CD4-positive, alpha-beta T cell treated with Interleukin-4 for 1 hour (primary cell): ENCODE measurements around the gene S100A16.
A peak's percentile ranks its signal among the peaks of the same experiment; 100 is the strongest.
"Not testable (repeated sequence)": the region's sequence is repeated elsewhere in the genome, so short reads cannot be mapped to it uniquely, and the experiment has no call there.

Experiments
- DNase-seq, 2 donors: peaks; one replicate each; pipeline ENCODE4 v3.0.0-alpha.2; 2020 to 2022

The S100A16 gene, protein sequence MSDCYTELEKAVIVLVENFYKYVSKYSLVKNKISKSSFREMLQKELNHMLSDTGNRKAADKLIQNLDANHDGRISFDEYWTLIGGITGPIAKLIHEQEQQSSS

DNA sequence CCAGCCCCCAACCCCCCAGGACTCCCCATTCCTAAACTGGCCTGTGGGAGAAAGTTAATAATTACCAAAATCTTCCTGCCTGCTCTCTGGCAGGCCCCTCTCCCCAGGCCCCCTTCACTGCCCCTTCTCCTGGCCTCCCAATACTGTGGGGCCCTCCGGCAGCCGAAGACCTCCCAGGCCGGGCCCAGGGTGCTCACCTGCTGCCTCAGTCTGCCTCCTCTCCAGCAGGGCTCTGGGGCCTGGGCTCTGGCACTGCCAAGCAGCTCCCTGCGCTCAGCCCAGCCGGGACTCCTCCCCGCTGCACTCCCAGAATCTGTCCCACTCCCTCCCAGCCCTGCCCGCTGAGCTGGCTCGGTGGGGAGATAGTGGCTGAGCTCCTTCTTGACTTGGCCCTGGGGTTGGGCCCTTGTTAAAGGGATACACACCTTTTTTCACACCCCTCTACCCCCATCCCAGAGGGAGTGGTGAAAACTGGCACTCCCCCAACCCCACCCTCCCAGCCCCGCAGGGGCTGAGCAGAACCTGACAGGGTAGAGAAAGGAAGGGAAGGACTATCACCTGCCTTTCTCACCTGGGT lies at the start of gene S100A16:
TSS of gene S100A16 (minus strand) at position 383 of the 577 bp plus-strand sequence. CDS start 4,986 bp downstream, outside the sequence.
- DNase-seq, result no peak

DNA sequence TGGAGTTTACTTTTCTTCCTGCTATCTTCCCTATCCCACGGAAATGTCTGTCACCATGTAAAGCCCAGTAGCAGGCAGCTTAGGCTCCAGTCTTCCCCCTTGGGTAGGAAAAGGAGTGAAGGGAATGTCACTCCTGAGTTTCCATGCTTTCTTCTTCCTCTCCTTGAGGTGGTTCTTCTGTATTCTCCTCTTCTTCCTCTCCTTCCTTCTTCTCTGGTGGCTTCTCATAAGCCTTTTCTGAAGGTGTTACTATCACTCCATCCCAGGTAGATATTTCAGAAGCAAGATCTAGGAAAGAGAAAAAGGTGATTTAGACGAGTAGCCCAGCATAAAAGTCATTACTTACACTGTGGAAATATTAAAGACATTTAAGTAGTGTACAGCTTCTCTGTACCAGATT lies 49.3 kb upstream of the S100A16 start:
- no peak for DNase-seq

DNA sequence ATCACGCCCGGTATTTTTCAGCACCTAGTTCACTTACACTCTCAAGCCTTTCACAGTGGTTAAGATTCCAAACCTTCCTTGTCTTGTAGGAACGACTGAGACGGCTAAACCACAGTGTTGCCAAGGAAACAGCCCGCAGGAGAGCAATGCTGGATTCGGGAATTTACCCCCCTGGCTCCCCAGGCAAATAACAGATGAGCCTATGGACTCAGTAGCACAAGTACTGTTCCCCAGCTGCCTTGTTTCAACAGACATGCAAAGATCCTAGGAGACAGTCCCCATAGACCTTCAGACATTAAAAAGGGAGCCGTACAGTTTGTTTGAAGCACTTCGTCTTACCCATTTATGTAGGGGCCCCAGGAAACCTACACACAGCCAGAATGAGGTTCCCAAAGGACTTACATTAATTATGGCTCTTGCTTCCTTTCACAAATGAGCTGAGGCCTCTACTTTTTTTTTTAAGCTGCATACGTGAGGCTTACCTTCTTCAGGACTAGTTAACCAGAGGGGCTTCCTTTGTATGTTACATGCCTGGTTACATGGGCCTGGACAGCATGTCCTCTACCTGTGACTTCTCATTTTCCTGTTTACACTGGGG lies 48.3 kb upstream of the S100A16 start:
- DNase-seq, result no peak

DNA sequence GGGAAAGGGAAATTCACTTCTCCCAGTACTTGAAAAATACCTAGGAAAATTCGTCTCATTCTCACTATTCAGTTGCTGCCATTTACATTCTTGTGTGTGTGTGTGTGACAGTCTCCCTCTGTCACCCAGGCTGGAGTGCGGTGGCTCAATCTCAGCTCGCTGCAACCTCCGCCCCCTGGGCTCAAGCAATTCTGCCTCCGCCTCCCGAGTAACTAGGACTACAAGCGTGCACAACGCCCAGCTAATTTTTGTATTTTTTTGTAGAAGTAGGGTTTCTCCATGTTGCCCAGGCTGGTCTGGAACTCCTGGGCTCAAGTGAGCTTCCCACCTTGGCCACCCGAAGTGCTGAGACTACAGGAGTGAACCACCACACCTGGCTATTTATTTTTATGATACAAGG lies 46.7 kb upstream of the S100A16 start:
- no peak for DNase-seq

DNA sequence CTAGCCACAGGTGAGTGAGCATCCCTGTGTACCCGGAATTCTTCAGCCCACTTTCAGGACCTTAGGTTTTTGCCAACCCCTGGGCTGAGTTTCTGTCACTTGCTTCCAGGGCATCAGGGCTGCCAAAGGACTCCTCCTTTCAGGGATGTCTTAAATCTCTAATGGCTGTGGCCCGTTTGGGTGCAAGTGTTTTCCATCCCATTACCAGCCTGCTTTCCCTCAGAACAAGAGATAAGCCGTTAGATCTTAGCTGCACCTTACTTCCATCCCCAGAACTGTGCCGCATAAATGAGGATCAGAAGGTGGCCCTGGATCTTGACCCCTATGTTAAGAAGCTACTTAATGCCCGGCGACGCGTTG lies 46.2 kb upstream of the S100A16 start:
- DNase-seq, result no peak

DNA sequence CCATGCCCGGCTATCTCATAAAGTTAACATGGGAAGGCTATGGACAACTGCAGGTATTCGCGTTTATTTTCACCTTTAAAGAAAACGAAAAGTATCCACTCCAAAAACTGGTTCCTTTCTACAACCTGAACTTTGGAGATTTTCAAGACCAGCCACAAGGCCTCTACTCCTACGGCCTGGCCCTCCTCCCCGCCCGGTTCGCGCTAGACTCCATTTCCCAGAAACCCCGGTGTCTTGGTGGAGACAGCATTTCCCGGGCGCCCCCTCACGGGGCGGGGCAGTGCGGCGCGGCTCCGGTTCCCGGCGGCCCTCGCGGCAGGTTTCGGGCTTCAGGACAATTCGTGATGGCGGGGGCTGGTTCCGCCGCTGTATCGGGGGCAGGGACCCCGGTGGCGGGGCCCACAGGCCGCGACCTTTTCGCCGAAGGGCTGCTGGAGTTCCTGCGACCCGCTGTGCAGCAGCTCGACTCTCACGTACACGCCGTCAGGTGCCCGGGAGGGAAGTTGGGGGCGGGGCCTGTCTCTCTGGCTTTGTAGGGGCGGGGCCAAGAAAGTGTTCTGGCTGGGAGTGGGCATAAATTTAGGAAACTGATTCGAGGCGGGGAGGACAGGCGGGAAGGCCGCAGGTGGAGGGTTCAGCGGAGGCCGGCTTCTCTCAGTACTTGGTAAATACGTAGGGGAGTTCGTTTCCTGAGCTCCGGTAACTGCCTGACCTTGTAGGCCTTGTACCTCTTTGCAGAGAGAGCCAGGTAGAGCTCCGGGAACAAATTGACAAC lies 45.6 kb upstream of the S100A16 start, which contains the start of gene SNAPIN:
TSS of gene SNAPIN (plus strand) at position 304 of the 775 bp plus-strand sequence. CDS start at position 345, 41 bp downstream.
- peak; percentile 88 to 91 for DNase-seq

DNA sequence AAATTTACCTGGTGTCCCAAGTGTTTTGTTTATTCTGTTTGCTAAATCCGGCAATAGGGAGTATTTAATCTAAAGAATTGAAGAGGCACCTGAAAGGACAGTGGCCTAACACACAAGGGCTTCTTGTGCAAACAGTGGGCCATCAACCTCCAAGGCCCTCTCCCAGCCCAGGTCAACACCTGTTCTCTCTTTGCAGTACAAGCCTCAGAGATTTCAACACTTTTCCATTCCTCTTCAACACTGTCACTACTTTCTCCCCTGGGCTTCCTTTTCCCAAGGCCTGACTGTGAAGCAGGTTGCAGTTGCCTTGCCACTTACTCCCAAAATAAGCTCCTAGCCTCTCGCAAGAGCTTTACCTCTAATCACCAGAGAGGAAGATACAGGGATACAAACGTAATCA lies 42.4 kb upstream of the S100A16 start:
- DNase-seq, result no peak

DNA sequence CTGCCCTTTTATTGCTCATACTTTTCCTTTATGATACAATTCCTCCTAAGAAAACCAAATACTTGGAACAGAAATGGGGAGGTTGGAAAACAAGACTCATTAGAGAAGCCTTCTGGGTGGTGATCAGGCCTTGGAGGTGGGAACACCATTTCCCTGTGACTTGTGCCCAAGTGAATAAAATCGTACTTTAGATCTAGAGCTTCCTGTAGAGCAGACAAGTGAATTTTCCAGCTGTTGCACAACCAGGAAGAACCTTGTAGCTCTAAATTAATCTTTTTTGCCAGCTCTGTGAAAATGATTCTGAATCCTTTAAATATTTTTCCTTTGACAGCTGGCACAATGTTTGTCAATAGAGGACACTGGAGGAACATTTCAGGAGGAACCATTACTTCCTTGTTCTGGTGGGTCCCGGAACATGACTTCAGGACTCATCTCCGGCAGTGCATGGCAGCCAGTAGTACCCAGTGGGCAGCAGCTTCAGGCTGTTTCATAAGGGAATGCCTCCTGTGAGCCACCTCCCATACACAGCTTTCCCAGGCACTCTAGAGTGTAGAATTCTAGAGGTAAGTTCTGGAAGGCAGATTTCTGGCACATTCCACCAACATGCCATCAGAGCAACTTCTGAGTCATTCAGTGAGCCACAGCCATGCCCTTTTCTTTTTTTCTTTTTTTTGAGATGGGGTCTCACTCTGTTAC lies 40.0 kb upstream of the S100A16 start:
- DNase-seq, result no peak

DNA sequence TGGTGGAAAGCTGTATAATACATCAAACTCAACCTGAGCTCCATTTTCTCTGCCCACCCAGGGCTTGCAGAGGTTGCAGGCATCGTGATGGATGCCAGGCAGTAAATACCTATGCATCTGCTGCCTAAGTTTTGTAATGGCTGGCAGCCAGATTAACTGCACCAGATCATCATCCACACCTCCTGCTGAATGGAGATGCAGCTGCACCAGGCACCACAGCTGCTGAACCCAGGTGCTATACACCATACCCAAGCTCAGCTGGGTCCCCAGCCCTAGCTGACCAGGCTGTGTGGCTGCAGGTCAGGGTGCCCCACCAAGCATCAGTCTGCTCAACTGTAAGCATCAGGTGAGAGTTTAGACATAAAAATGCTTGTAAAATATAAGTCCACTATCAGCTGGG lies 38.8 kb upstream of the S100A16 start:
- no peak for DNase-seq

DNA sequence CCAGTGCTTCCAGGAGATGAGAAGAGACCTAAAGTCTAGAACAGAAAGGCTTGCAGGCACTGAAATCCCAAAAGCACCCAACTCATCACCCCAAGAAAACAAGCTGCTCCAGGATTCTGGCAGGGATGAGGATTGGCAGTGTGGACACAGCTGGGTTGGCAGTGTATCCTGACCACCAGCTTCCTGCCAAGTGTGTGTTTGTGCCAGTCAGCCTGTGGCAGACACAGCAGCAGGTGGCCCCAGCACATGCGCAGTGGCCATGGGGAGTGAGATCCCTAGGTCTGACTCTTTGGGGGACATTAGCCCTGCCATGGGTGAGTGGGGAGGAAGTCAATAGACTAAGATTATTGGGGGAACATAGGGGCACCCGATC lies 36.9 kb upstream of the S100A16 start:
- DNase-seq, result no peak

DNA sequence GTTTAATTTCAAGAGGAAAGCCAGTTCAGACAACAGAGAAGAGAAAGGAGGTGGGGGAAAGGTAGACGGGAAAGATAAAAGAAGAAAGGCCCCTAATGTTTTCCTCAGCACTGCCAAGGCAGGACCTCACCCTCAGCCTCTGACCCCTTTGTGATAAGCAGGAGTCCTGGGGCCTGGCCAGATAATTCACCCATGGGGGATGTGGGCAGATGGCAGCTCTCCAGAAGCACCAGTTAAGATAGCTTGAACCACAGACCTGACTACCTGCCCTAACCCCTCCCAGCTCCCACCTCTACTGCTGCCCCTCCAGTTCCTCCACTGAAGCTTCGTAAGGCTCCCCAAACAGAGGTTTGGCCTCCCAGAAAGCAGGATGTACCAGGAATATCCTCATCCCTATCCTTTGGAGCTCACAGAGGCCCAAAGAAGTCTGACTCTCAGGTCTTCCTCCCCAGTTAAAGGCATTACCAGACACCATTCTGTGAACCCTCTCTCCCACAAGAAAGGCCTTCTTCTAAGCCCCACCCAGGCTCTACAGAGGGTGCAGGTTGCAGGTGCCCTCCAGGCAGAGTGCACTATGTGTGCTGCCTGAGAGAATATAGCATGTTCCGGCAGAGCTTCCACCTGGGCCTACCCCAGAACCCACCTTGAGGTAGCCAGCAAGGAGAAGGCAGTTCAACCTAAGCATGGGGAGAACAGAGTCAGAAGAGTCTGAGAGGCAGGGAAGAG lies 36.4 kb upstream of the S100A16 start:
- DNase-seq, result peak in 1 of 2 donors; percentile 29

DNA sequence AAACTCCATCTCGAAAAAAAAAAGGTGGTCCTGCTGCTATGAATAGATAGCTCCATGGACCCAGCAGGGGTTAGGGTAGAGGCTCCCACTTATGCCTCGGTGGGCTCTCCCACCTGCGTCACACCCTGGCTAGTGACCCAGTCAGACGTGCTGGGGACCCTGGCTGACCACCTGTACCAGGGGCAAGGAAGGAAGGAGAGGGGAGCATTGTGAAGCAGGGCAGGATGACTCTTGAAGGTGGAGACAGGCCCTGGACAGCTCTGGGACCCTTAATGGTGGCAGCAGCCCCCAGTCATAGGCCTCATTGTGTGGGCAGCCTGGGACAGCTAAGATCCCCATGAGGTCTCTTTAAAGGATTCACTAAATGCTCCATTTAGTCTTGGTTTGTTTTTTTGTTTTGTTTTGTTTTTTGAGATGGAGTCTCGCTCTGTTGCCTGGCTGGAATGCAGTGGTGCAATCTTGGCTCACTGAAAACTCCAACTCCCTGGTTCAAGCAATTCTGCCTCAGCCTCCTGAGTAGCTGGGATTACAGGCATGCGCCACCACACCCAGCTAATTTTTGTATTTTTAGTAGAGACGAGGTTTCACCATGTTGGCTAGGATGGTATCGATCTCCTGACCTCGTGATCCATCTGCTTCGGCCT lies 35.2 kb upstream of the S100A16 start:
- DNase-seq, result no peak

DNA sequence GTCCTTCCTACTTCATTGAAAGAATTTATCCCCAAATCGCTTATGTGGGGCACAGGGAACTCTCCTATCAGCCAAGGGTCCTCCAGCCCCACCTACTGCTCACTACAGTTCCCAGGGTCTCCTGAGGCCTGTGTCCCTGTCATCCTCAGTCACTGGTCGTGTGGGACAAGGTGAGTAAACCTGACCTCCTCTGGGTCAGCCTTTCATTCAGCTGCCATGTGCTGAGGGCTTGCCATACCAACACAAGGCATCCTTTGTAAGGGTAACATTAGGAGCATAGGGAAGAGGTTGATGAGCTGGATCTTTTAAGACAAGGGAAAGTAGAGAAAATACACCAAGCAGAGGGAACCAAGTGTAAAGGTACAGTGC lies 34.4 kb upstream of the S100A16 start:
- DNase-seq, result no peak

DNA sequence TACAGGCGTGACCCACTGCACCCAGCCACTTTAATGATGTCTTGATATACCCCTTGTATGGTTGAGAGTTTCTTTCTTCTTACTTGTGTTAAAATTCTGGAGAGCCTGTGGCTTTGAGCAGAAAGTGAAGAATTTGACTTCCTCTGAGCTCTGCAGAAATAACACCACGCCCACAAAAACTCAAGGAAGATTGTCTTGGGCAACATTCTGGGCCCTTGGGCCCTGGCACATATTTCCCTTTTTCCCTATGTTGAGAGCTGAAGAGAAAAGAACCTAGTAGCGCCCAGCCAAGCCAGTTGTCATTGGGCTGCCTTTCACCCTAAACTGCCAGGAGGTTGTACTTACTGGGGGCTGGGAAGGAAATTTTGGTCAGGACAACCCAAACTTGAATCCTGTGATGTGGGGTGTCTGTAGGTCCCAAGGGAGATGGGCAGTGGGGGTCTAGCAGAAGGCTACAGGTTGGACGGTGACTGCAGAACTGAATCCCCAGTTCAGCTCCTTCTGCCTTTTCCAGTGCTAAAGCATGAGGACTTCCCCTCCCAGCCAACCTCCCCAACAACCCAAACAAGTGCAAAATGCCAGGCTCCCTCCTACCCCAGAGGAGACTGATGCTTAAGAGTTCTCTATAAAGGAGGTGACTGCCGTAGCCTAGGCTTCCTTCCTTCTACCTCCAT lies 33.9 kb upstream of the S100A16 start:
- DNase-seq, result peak in 1 of 2 donors; percentile 25

DNA sequence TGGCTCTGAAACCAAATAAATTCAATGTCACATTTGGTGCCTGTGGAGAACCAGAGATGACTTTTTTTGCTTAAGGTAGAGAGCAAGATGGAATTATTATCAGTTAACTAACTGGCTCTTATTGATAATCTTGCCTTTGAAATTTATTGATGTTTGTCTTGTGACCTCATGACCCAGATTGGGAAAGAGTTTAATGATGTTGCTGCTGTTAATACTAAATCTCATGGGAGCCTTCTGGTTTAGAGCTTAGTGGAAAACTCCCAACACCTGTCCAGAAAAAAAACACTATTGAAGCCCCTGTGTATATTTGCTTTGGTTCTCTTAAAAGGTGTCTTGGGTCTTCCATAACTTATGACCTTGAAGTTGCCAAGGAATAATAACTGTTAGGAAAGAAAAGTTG lies 30.9 kb upstream of the S100A16 start:
- no peak for DNase-seq

DNA sequence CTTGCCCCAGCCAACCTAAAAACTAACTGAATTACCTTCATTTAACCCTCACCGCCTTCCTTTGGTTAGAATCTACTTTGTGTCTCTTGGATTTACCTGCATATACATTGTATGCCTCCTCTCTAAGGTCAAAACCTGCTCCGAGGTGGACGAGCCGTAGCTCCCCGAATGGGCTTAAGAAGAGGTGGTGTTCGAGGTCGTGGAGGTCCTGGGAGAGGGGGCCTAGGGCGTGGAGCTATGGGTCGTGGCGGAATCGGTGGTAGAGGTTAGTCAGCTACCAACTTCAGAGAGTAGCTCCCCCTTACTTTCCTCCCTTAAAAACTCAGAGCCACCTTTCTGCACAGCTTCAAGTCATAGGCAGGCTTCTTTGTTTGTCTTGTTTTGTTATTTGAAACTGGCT lies 30.2 kb upstream of the S100A16 start:
- no peak for DNase-seq

DNA sequence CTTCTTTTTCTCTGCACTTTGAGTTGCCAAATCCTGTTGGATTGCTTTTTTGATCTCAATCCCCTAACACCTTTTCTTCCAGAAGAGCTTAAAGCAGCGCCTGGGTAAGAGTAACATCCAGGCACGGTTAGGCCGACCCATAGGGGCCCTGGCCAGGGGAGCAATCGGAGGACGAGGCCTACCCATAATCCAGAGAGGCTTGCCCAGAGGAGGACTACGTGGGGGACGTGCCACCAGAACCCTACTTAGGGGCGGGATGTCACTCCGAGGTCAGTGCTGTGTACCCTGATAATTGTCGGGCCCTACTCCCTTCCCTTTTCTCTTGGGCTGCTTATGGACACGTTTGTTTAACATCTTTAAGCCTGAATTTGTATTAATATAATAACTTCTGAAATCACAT lies 29.2 kb upstream of the S100A16 start:
- DNase-seq, result no peak

DNA sequence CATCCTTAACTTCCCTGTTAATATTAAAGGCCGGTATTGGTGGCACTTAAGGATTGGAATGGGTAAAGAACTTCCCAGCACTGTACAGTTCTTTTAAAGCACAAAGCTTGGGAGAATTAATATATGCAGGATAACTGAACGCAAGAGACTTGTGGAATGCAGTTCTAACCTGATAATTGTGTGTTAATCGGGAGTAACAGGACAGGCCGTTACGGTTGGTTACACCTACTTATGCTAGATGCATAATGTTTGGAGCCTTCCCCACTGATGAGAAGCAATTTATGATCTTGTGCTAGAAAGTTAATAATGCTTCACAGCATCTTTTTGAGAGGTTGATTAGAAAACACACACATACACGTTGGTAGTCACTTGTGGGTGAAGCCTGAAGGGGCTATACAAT lies 27.9 kb upstream of the S100A16 start:
- DNase-seq, result no peak

DNA sequence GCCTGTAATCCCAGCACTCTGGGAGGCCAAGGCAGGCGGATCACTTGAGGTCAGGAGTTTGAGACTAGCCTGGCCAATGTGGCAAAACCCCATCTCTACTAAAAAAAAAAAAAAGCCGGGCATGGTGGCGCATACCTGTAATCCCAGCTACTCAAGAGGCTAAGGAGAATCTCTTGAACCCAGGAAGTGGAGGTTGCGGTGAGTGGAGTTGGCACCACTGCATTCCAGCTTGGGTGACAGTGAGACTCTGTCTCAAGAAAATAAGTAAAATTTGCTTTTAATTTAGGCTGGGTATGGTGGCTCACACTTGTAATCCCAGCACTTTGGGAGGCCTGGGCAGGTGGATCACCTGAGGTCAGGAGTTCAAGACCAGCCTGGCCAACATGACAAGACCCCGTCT lies 27.3 kb upstream of the S100A16 start:
- DNase-seq, result not testable (repeated sequence)

DNA sequence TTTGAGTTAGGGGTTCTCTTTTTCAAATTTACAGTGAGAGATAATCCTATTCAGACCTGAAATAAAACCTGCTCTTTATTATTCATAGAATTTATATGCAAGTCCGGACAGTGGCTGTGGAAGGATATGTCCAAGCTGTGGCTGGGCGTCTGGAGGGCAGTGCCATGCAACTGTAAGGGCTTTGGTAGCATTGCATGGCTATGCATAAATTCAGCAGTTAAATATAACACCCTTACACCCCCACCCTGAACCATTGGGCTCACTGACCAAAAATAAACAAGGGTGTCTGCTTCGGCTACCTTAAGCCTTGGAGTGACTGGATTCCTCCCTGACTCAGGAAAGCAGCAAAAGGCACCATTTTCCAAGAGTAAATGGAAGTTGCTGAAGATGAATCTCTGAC lies 26.3 kb upstream of the S100A16 start:
- DNase-seq, result no peak

DNA sequence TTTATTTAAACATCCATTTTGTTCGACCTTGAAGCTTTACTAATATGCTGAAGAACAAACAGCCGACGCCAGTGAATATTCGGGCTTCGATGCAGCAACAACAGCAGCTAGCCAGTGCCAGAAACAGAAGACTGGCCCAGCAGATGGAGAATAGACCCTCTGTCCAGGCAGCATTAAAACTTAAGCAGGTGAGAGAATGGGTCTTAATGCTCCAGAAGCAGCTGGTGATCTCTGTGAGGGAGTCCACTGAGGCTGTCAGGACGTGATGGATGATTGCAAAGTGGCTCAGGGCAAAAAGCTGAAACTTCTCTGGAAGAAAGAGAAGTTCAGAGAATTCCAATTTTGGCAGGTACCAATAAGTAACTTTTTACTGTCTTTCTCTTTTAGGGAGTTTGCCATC lies 25.3 kb upstream of the S100A16 start:
- DNase-seq, result no peak

DNA sequence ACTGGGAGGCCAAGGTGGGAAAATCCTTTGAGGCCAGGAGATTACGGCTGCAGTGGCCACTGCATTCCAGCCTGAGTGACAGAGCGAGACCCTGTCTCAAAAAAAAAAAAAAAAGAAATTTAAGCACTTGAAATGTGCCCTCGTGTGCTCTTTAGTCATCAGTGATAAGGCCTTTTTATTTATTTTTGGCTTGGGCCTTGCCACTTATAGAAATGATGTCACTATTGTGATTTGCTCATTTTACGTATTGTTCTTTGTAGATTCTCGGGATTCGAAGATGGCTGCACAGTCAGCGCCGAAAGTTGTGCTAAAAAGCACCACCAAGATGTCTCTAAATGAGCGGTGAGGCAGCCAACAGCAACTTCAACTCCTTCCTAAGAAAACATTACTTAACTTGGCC lies 23.4 kb upstream of the S100A16 start:
- DNase-seq, result no peak
